Endothelial cell of umbilical vein (primary cell): ENCODE results near the gene ZNRF3. TPM values are rescaled to one million over a fixed set of nuclear protein-coding genes. Genes with fewer than 3 reads are reported as not detected.

Source experiments
- BruUV-seq: library from RNA; stranded (reverse); fragments of 400-500 nt; replicated peaks from 2 replicates; lab custom pipeline; 2021; lab: Mats Ljungman, UMichigan
- CTCF ChIA-PET: fragments of 300-600, 350-600 bp; sonication (Branson Sonifier 250); formaldehyde crosslinking; loops from one replicate; lab custom pipeline; 2021; ENCODE audit warnings: antibody characterized with exemption, inconsistent platforms; lab: Charles Lee
- POLR2A ChIA-PET: fragments of 300-600, 350-600 bp; sonication (Branson Sonifier 250); formaldehyde crosslinking; loops from one replicate; lab custom pipeline; 2021; ENCODE audit warnings: antibody characterized with exemption, inconsistent platforms; lab: Charles Lee
- DNase-seq: peaks from one replicate; pipeline ENCODE4 v3.0.0-alpha.2; 2011; ENCODE audit warnings: low read depth, low spot score
- FAIRE-seq: peaks from 2 replicates; lab custom pipeline; 2011; peaks lifted over from hg19 to GRCh38; lab: Jason Lieb, UNC
- H2AFZ ChIP-seq: 2 replicates; pipeline ENCODE4 v1.6.0; 2012; ENCODE audit warnings: low read depth, low read length, control low read depth, inconsistent platforms
- H3K27ac ChIP-seq: 2 replicates; pipeline ENCODE4 v1.5.1; 2011; ENCODE audit warnings: low read depth, mild to moderate bottlenecking, control low read depth, low read length, moderate library complexity; ENCODE audit not compliant: insufficient read depth
- H3K27me3 ChIP-seq, 2 experiments: 2 replicates each; pipeline versions ENCODE4 v1.6.0 to v1.6.1; 2011; ENCODE audit warnings: low read length in 2 of 2, mixed read lengths in 1 of 2; ENCODE audit not compliant: control insufficient read depth in 2 of 2, insufficient read depth in 2 of 2
- H3K36me3 ChIP-seq, 2 experiments: 2 replicates in 1 of 2; 3 replicates in 1 of 2; pipeline ENCODE4 v1.5.1; 2011; ENCODE audit warnings: low read length in 2 of 2, mild to moderate bottlenecking in 1 of 2, moderate library complexity in 1 of 2; ENCODE audit not compliant: control insufficient read depth in 2 of 2, insufficient read depth in 2 of 2; ENCODE audit errors: extremely low read depth in 1 of 2
- H3K4me1 ChIP-seq: 3 replicates; pipeline ENCODE4 v1.5.1; 2011; ENCODE audit warnings: mild to moderate bottlenecking, low read length; ENCODE audit not compliant: control insufficient read depth, insufficient read depth; ENCODE audit errors: extremely low read depth
- H3K4me2 ChIP-seq: 2 replicates; pipeline ENCODE4 v1.6.1; 2011; ENCODE audit warnings: low read length, control low read depth, mixed read lengths; ENCODE audit not compliant: insufficient read depth
- H3K4me3 ChIP-seq, 3 experiments: fragments of 200-600 bp in 1 of 3; sonication (generic), shearing (Covaris generic) in 1 of 3; replicated peaks in 1 of 3; 2 replicates each; pipeline ENCODE4 v1.5.1; 2011 to 2016; ENCODE audit warnings: control low read depth in 3 of 3, low read length in 3 of 3, mild to moderate bottlenecking in 2 of 3, inconsistent platforms in 1 of 3, low read depth in 1 of 3, moderate library complexity in 1 of 3; ENCODE audit not compliant: insufficient read depth in 1 of 3
- H3K79me2 ChIP-seq: 2 replicates; pipeline ENCODE4 v1.6.0; 2012; ENCODE audit warnings: low read length, inconsistent platforms; ENCODE audit not compliant: control insufficient read depth, insufficient read depth
- H3K9ac ChIP-seq: replicated peaks from 2 replicates; pipeline ENCODE3; 2011; ENCODE audit warnings: low read length, control low read depth; ENCODE audit not compliant: insufficient read depth; ENCODE audit errors: extremely low read depth
- H3K9me1 ChIP-seq: replicated peaks from 3 replicates; pipeline ENCODE4 v1.6.0; 2011; ENCODE audit warnings: mild to moderate bottlenecking, low read length; ENCODE audit not compliant: control insufficient read depth, insufficient read depth; ENCODE audit errors: extremely low read depth
- H3K9me3 ChIP-seq: replicated peaks from 2 replicates; pipeline ENCODE4 v1.5.1; 2012; ENCODE audit warnings: low read length, inconsistent platforms; ENCODE audit not compliant: control insufficient read depth, insufficient read depth
- H4K20me1 ChIP-seq: replicated peaks from 2 replicates; pipeline ENCODE3; 2011; ENCODE audit warnings: mild to moderate bottlenecking, low read length; ENCODE audit not compliant: control insufficient read depth, insufficient read depth; ENCODE audit errors: extremely low read depth
- JUN ChIP-seq: IDR thresholded peaks from 2 replicates; pipeline ENCODE4 v1.6.1; 2011; ENCODE audit warnings: borderline replicate concordance, low read depth; ENCODE audit not compliant: insufficient read length, insufficient read depth
- dilution Hi-C: fragments of 300-500 bp; cut with MboI; formaldehyde crosslinking; loops from one replicate; pipeline ENCODE4 v1.15.0; 2019; ENCODE audit warnings: low sequenced_read_pairs; ENCODE audit not compliant: extremely low pct_ligation_motif_present
- intact Hi-C: fragments of 100-400 bp; cut with micrococcal nuclease; formaldehyde crosslinking; loops from one replicate; pipeline ENCODE4 v1.10.0; 2022
- polyA plus RNA-seq, 4 experiments: library from polyadenylated mRNA; depleted of rRNA in 3 of 4; stranded (reverse) in 3 of 4; unstranded in 1 of 4; fragments of >200 nt; gene quantifications; 2 replicates each; pipeline versions ENCODE4 v1.2.1 to v1.2.3, GENCODE V29; 2011 to 2012; ENCODE audit warnings: missing spikeins in 1 of 4
- total RNA-seq: library from RNA; stranded (reverse); gene quantifications from 2 replicates; pipeline ENCODE4 v1.2.3, GENCODE V29; 2021
- TF ChIP-seq, protein P1 (sequence below): IDR thresholded peaks from 2 replicates; pipeline ENCODE4 v1.6.1; 2011; ENCODE audit not compliant: insufficient read depth, insufficient read length
- TF ChIP-seq, protein P2 (sequence below), 2 donors: IDR thresholded peaks; 1 replicate in 1 of 2; 2 replicates in 1 of 2; pipeline ENCODE4 v1.5.1; 2011; ENCODE audit warnings: low read length in 2 of 2, mild to moderate bottlenecking in 2 of 2, moderate library complexity in 2 of 2, control low read depth in 1 of 2, inconsistent platforms in 1 of 2, low read depth in 1 of 2; ENCODE audit not compliant: insufficient read depth in 1 of 2; ENCODE audit errors: extremely low read depth in 1 of 2

The ZNRF3 gene
- total and polyA plus RNA-seq, 2 donors (not counting 3 experiments of a cell fraction or from before 2014, with no cell fraction given) = 2.7 to 5.2 TPM

GRCh38 chr22:28915969-28916368, 32.6 kb downstream of the ZNRF3 start:
- Histone ChIP-seq H2AFZ (no peak overlapping the region), H3K36me3 (no peaks in the 10 kb centered on the region), H3K9me3 (no peaks in the 10 kb centered on the region), H3K4me3 (no peak overlapping the region), H3K27ac (no peak overlapping the region), H3K4me1 (no peaks in the 10 kb centered on the region), H3K79me2 (no peaks in the 10 kb centered on the region), H3K27me3 (no peaks in the 10 kb centered on the region), H4K20me1 (peaks cover 2% of the 10 kb centered on the region), H3K4me2 (no peak overlapping the region), H3K9ac (no peak overlapping the region), H3K9me1 (no peaks in the 10 kb centered on the region)
- FAIRE-seq (no peak), DNase-seq (no peak)
- dilution Hi-C loops (loop anchor here (25.0 kb wide), 1 partner anchor 96 kb away; no protein-coding TSS in a partner anchor), intact Hi-C loops (no loop called here)
- POLR2A ChIA-PET = no interaction called here
- CTCF ChIA-PET = no interaction called here
- no TSS peak for BruUV-seq
- TF ChIP-seq, protein P1, sequence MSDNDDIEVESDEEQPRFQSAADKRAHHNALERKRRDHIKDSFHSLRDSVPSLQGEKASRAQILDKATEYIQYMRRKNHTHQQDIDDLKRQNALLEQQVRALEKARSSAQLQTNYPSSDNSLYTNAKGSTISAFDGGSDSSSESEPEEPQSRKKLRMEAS = no peak
- TF ChIP-seq JUN = no peak

- dilution Hi-C loops = loop anchor here (25.0 kb wide), 1 partner anchor 94 kb away; no protein-coding TSS in a partner anchor
- FAIRE-seq (no peak), DNase-seq (no peak)
- BruUV-seq = no TSS peak
- Histone ChIP-seq H3K27ac (no peak overlapping the region), H4K20me1 (peaks cover 2% of the 10 kb centered on the region), H3K4me3 (no peak overlapping the region), H2AFZ (no peak overlapping the region), H3K9me3 (no peaks in the 10 kb centered on the region), H3K27me3 (no peaks in the 10 kb centered on the region), H3K9ac (no peak overlapping the region), H3K79me2 (no peaks in the 10 kb centered on the region), H3K9me1 (no peaks in the 10 kb centered on the region), H3K36me3 (no peaks in the 10 kb centered on the region), H3K4me1 (no peaks in the 10 kb centered on the region), H3K4me2 (no peak overlapping the region)
- TF ChIP-seq, protein P2, sequence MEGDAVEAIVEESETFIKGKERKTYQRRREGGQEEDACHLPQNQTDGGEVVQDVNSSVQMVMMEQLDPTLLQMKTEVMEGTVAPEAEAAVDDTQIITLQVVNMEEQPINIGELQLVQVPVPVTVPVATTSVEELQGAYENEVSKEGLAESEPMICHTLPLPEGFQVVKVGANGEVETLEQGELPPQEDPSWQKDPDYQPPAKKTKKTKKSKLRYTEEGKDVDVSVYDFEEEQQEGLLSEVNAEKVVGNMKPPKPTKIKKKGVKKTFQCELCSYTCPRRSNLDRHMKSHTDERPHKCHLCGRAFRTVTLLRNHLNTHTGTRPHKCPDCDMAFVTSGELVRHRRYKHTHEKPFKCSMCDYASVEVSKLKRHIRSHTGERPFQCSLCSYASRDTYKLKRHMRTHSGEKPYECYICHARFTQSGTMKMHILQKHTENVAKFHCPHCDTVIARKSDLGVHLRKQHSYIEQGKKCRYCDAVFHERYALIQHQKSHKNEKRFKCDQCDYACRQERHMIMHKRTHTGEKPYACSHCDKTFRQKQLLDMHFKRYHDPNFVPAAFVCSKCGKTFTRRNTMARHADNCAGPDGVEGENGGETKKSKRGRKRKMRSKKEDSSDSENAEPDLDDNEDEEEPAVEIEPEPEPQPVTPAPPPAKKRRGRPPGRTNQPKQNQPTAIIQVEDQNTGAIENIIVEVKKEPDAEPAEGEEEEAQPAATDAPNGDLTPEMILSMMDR (IDR thresholded peaks at IDR 0.05; ENCODE audit: extremely low read depth in 1 of 2, insufficient read depth in 1 of 2, low read depth in 1 of 2, low read length in 2 of 2) = no peak
- intact Hi-C loops = no loop called here
- ChIA-PET POLR2A (no interaction called here), CTCF (interaction anchor here (0.7 to 2.8 kb wide), 9 partner anchors 9 to 123 kb away, joined by 3 to 9 read pairs (median 4); no protein-coding TSS in a partner anchor)
Observed at GRCh38 chr22:28917747-28918549, 34.6 kb downstream of the ZNRF3 start.
